HG03571 (cell line): ENCODE data around the gene TOMM22.

Experiments used
- ATAC-seq: cut with Tn5 transposase; IDR thresholded peaks from one replicate; pipeline ENCODE4 v1.9.1; 2021; ENCODE audit not compliant: unreplicated experiment

TOMM22 gene

DNA sequence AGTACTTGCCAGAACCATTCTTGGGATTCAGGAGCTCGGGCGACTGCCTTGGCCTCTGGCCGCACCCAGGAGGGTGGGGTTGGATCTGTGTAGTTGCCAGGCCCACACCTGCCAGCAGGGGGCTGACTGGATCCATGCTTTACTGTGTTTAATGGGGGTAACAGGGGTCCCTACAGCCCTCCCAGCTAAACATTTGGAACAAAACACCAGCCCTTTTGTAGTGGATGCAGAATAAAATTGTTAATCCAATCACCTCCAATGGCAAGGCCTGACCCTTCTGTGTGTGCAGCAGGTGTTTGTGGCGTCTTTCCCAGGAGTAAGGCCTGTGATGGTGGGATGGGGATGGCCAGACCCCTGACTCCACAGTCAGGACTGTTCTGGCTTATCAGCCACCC, 51.6 kb downstream of the TOMM22 start:
- ATAC-seq = no peak

DNA sequence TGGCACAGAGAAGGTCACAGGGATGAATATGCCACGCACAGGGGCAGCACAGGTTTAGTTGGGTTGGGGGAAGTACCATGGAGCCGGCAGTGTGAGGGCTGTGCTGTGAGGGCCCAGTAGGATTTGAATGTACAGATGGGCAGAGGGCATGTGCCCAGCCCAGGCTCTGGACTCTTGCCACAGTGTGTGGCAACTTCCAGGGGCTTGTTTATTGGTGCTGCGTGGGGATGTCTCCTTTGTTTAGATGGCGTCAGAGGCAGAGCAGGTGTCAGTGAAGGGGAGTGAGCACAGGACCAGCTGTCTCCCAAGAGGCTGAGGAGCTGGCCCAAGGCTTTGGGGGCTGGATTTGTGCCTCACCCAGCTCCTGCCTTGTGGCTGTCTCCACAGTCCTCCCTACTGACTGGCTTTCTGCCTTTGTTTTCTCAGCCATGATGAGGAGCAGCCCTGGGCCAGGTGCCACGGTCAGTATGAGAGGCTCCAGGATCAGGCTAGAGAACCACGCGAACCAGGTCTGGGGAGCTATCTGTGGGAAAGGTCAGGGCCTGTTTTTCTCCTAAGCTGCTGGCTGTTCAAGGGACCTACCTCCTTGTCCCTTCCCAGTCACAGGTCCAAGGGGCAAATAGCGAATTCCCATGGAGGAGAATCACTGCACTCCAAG, 52.1 kb downstream of the TOMM22 start:
- no peak for ATAC-seq

DNA sequence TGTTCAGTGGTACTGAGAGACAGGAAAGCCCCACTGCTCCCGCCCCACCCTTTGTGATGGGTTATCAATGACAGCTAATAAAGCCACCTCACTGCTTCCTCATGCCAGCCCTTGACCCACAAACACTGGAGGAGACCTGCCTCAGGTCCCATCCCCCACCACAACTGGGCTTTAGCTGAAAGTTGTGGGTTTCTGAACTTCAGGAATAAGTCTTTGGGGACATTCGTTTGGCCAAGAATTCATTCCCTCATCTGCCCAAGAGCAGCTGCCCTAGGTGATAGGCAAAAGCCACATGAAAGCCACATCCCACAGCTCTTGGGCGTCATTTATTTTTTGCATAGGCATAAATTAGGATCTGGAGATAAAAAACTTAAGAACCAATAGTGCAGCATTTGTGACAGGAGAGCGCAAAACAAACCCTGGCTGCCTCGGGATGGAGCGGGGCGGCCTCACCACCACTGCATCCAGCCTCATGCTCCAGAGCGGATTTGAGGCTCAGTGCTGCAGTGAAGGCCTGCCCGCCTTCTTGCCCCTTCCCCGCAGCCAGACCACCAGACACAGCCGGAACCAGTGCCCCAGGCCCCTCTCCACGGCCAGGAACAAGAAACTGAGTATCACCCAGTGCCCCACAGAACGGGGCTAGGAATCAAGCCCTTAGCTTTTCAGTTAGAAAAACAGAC, 52.8 kb downstream of the TOMM22 start:
- ATAC-seq = no peak
